GM12864 (cell line): ENCODE data around the gene ANKFY1.

Experiments
- DNase-seq: peaks from one replicate; pipeline ENCODE4 v3.0.0-alpha.2; 2011; ENCODE audit warnings: low read depth
- H3K4me3 ChIP-seq: 2 replicates; pipeline ENCODE4 v1.5.1; 2011; ENCODE audit warnings: mild to moderate bottlenecking, low read depth, low read length, control low read depth
- TF ChIP-seq, protein P1 (sequence below): IDR thresholded peaks from 2 replicates; pipeline ENCODE4 v1.5.1; 2011; ENCODE audit warnings: low read depth, mild to moderate bottlenecking, moderate library complexity, low read length, control low read depth, inconsistent platforms; ENCODE audit errors: missing control alignments

Gene ANKFY1

DNA sequence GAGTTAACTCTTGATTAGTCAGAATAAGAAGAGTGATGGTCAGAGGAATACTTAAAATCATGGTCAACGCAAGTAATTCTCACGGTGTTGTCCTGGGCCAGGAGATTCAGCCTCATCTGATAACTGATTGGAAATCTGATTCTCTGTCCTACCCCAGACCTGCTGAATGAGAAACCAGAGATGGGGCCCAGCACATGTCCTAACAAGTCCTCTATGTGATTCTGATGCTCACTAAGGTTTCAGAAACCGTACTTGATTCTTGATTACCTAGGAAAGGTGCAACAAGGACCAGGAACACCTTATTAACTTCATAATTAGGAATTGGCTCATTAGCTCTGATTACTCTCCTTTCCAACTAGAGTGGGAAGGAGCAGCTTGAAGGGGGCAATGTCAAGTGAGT, 44.5 kb downstream of the ANKFY1 start:
- no peak overlapping the region for H3K4me3 ChIP-seq
- no peak for DNase-seq
- TF ChIP-seq, protein P1, sequence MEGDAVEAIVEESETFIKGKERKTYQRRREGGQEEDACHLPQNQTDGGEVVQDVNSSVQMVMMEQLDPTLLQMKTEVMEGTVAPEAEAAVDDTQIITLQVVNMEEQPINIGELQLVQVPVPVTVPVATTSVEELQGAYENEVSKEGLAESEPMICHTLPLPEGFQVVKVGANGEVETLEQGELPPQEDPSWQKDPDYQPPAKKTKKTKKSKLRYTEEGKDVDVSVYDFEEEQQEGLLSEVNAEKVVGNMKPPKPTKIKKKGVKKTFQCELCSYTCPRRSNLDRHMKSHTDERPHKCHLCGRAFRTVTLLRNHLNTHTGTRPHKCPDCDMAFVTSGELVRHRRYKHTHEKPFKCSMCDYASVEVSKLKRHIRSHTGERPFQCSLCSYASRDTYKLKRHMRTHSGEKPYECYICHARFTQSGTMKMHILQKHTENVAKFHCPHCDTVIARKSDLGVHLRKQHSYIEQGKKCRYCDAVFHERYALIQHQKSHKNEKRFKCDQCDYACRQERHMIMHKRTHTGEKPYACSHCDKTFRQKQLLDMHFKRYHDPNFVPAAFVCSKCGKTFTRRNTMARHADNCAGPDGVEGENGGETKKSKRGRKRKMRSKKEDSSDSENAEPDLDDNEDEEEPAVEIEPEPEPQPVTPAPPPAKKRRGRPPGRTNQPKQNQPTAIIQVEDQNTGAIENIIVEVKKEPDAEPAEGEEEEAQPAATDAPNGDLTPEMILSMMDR, result no peak

DNA sequence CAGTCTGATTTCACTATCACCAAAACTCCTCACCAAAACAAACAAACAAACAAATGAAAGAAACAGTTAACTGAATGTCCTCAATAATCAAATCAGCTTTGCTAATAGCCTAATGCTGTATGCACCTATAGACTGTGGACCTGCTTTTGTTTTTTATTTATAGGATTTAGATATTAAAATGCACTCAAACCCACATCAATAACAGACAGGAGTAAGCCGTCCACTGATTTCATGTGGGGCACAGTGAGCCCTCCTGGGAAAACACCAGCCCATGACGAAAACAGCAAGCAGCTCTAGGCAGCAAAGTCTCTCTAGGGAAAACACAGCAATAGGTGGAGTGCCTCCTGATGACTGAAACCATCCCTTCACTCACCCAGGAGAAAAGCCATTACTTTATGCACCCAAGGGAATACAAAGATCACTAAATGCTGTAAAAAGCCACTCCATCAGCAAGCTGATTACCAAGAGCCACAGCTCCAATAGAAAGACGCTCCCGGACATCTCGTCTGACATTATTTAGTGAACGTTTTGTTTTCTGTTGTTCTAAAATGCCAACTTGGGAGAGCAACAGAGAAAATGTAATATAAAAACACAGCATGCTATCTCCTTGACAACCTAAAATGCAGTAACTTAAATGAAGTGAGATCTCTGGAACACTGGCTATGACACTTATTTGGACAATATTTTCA, 47.8 kb downstream of the ANKFY1 start:
- DNase-seq, result no peak
- H3K4me3 ChIP-seq, result no peak overlapping the region
- TF ChIP-seq, protein P1, result no peak

DNA sequence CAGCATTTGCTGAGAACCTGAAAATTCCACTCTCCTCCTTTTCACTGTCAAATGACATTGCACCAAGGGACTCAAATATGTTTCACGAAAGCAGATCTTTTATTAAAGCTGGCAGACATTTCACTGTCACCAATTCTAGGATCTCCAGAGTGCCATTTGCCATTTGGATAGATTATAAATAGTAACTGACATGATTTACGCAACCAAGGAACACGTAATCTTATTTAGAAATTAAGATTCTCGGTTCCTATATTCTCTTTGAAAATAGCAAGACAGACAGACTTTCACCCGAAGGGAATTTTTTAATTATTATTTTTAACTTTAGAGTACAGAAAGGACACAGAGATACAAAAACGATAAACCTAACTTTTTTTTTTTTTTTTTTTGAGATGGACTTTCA, 49.6 kb downstream of the ANKFY1 start:
- no peak overlapping the region for H3K4me3 ChIP-seq
- TF ChIP-seq, protein P1, result no peak

DNA sequence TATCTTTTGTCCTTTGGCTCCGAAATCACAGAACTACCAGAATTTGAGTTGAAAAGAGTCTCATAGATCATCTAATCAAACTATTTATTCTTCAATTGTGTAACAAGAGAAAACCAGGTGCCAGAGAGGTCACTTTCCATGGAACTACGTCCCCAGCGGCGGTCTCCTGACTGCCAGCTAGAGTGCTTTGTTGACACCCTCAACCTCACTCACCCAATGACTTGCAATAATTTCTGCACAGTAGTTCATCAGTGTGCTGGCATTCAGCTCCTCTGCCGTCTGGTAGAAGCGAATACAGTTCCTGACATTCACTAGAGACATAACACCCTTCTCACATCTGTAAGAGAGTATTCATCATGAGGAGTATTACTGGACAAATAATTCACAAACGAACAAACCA, 54.2 kb downstream of the ANKFY1 start:
- TF ChIP-seq, protein P1, result no peak
- DNase-seq, result no peak
- H3K4me3 ChIP-seq, result no peak overlapping the region

More for the DNA sequence above, 49.6 kb downstream of the ANKFY1 start:
- no peak for DNase-seq

DNA sequence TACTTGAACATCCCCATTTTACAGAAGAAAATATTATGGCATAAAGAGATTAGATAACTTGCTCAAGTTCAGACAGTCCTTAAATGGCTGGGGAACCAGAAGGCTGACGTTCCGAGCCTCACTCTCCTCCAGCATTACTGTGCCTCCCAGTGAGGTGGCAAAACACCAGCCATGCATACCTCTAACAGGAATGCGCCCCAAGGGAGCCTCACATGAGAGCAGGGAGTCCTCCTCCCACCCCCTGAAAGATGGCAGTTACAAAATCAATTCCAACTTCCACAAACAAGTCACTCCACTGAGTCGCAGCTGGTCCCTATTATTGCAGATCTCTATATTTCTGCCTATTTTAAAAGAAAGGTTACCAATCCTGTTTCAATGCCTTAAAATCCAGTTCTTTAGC, 55.5 kb downstream of the ANKFY1 start:
- TF ChIP-seq, protein P1, result no peak
- no peak overlapping the region for H3K4me3 ChIP-seq
- no peak for DNase-seq

DNA sequence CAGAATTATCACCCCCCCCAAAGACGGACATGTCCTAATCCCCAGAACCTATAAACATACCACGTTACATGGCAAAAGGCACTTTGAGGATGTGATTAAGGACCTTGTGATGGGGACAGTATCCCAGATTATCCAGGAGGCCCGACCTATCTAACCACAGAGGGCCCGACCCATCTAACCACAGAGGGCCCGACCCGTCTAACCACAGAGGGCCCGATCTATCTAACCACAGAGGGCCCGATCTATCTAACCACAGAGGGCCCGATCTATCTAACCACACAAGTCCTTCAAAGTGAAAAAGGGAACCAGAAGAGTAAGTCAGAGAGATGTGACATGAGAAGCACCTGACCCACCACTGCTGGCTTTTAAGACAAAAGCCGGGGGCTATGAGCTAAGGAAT, 56.8 kb downstream of the ANKFY1 start:
- no peak for DNase-seq

More for the DNA sequence above, 56.8 kb downstream of the ANKFY1 start:
- TF ChIP-seq, protein P1, result no peak
- no peak overlapping the region for H3K4me3 ChIP-seq
